HG03064 (cell line): ENCODE data around the gene CACNA2D2.

Experiments used
- ATAC-seq: cut with Tn5 transposase; IDR thresholded peaks from one replicate; pipeline ENCODE4 v1.9.1; 2021; ENCODE audit warnings: low read depth; ENCODE audit not compliant: unreplicated experiment

Gene CACNA2D2

DNA sequence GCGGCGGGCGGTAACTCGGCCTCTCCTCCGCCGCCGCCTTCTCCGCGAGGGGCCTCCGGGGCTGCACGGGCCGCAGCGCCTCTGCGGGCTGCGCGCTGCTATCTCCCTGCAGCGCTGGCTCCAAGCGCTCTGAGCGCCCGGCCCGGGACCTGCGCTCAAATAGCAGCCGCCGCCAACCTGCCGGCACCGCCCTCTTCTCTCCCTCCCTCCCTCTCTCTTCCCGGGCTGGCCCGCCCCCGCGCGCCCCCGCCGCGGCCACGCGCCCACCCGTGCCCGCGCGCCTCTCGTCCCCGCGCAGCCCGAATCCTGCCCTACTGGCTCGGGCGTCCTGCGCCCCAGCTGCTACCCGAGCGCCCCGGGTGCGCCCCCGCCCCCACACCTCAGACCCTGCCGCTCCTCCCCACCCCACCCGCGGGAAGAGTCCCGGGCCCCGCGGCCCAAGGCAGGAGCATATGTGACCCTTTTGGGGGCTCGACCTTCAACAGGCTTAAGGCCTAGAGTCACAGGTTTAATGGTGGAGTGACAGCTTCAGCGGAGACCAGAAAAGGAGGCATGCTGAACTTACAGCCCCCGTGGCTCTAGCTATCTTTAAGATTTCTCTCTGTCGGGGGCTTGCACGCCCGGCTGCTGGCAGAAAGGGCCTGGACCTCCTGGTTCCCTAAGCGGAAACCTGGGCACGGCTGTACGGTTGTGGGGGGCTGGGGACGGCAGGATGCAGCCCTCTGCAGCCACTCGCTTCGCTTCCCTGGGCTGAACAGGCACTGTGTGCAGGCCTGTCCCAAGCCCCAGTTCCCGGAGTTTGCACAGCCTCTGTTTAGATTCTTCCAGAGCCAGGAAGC is at the start of gene CACNA2D2:
TSS of gene CACNA2D2 (minus strand) at position 131 of the 839 bp plus-strand sequence. CDS start 211 bp downstream, outside the sequence.
- ATAC-seq, result no peak

DNA sequence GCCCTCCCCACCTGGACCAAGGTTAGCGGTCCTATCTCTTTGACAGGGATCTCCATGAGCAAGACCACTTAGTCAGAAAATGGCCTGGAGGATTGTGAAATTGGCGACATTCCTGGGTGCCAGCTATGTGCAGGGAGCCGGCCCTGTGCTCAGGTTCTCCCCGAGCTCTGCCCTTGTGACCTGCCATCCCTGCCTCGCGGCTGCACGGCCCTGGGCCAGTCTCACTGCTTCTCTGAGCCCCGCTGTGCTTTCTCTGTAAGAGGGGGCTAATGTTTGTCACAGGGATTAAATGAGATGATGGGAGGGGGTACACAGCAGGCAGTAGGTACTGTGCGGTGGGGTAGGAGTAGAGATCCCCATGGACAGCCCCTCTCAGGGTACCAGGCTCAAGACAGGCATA is 49.2 kb upstream of the CACNA2D2 start:
- no peak for ATAC-seq

DNA sequence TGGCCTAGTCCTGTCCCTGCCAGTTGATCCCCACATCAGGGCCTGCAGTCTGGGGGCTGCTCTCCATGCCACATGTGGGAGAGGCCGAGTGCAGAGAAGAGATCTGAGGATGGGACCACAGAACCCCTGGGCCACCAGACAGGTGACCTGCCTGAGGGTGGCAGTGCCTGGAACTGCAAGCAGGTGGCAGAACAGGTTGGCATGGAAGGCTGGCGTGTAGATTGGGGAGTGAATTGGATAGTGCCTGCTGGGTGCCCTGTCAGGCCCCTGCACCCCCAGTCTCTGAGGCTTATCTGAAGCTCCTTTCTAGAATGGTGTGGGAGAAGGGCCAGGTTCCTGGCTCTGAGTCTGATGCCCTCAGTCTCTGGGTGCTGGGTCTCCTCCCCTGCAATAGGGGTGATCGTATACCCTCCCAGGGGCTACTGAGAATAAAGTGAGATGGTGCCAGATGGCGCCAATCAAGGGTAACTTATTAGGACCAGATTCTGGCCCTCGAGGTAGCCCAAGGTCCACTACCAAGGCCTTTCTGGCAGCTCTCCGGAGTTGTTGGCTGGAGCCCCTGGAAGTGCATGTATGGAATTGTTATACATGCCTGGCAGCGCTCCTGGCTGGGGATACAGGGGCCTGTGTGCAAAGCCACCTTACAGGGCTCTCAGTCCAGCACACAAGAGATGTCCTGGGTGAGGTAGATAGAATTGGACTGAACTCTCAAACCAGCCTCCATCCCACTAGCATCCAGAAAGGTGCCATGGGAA is 48.4 kb upstream of the CACNA2D2 start:
- ATAC-seq, result no peak

DNA sequence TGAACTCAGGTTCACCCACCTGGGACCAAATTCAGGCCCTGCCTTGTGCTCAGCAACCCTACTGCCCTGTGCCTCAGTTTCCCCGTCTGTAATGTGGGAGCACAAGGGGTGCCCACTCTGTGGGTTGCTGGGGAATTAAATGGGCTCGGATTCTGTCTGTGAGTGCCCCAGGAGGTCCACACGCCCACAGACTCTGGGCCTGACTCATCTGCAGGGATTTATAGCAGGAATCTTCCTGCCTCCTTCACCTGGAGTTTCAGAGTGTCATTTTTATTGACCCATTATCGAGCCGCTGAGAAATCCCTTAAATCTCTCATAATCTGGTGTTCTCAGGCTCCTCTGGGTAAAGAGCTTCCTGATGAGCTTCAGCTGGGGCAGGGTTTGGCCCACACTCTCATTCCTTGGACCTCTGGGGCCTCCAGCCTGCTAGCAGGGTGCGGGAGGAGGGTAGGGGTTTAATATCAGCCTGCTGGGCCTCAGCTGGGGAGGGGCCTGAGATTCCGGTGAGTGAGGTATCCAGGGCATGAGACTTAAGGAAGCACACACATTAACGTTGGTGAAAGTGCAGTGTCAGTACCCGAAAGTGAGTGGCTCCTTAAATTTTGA is 47.7 kb upstream of the CACNA2D2 start:
- no peak for ATAC-seq

DNA sequence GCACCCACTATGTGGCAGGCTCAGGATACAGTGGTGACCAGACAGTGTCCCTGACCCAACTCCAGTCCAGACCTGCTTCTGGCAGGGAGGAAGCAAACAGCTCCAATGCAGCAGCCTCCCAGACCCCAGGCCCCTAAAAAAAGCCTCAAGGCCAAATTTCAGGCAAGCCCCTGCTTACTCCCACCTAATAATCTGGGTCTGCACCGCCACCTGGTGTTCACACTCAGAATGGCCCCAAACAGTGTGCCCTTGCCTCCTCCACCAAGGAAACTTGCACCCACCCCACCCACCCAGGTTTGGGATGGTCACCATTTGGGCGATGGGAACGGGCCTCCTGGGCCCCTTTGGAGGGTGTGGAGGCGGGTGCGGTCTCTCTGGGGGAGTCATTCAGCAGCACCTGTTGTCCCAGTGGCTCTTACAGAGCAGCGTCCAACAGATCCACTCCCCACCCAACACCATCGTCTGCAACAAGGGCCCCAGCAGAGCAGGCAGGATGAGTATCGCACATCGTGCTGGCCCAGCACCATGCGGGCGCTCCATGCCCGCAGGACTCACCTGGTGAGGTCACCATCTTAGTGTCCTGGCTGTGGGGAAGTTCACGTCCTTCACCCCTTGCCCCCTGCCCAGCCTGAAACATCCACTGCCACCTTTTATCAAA is 46.8 kb upstream of the CACNA2D2 start:
- no peak for ATAC-seq

DNA sequence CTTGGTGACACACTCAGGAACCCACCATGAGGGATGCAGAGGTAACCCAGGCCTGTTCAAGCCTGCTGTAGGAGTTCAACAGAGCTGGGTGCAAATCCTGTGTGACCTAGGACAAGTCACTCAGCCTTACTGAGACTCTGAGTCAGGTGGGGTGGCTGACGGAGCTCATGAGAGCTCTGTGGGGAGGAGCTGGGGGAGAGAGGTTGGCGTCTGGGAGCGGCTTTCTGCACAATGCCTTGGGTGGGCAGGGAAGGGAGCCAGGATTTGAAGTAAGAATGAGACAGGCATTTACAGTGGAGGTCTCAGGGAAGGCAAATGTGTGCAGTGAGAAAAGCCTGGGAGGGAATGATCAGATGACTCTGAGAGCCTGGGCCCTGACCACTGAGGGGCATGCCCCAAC is 45.8 kb upstream of the CACNA2D2 start:
- no peak for ATAC-seq

DNA sequence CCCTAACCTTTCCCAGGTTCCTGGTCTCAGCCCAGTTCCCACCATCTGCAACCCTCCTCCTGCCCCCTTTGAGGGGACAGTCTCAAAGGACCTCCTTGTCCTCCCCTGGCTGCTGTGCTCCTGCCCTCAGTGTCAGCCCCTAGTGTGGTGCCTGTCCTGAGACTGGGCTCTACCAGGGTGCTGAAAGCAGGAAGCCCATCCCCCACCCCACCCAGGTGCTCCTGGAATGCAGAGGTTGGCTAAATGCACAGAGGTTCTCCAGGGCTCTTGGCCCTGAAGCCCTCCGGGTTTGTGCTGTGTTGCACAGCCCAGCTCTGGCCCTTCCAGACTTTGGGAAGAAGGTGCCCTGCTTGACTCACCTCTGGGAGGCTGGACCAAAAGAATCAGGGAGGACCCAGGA is 42.3 kb upstream of the CACNA2D2 start:
- ATAC-seq, result no peak

DNA sequence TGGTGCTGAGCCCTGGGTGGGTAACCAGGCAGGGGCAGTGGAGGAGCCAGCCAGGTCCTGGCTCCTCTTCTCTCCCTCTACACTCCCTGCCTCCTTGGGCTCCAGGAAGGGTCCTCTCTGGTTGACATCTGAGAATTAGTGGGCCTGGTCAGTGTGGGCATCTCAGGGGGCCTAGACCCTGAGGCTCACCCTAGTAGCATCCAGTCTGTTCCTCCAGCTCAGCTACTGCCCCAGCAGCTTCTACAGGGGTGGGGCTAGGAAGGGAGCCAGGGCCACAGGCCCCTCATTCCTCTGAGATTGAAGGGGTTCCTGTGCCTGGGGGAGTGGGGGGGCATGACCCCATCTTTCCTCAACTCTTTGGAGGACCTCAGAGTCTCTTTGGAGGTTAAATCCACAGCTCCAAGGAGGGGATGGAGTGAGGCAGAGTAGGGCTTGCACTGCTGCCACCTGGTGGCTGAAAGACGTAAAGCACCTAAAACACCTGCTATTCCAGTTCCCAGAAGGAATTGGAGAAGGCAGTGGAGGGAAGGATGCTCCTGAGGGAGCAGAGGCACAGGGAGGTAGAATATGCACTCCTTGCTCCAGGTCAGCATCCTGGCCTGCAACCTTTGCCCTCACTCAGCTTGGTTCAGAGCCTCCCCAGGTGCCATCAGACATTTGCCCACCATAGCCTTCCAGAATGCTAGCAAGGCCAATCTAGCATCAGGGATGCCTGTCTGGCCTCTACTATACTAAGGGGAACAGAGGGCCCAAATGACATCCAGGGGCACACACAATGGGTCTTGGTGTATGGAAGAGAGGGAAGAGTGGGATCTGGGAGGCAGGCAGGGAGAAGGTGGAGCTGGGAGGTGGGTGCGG is 39.0 kb upstream of the CACNA2D2 start:
- ATAC-seq, result no peak

DNA sequence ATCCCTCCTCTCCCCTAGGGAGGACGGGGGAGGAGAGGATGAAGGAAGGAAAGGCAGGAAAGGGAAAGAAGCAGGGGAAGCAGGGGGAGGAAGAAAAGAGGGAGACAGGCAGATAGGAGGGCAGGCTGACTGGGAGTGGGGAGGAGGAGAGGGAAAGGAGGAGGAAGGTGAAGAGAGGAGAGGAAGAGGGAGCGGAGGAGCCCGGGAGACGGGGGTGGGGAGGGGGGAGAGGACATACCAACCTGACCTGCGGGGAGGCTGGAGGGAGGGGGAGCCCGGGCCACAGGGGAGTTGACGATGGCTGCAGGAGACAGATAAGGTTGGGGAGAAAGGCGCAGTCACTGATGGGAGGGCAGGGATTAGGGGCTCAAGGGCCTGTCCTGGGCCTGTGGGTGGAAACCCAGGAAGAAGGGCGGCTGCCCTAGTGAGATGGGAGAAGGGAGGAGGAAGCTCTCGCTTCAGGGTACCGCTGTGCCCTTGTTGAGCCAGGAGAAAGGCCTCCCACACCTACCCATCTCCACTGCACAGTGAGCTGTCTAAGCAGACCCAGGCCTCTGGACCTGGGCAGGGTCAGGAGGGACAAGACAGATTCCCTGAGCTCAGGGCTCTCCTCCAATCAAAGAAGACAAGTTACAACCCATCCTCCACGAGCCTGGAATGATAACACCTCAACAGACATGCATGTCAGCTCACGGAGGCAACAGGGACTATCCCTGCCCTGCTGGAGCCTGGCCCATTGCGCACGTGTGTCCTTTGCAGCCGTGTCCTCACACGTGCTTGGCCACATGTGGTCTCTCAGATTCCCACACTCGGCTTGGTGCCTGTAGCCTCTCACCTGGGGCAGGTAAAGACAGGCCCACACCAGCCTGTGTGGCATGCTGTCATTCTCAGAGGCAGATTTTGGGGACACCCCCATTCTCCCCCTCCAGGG is 36.2 kb upstream of the CACNA2D2 start:
- no peak for ATAC-seq

DNA sequence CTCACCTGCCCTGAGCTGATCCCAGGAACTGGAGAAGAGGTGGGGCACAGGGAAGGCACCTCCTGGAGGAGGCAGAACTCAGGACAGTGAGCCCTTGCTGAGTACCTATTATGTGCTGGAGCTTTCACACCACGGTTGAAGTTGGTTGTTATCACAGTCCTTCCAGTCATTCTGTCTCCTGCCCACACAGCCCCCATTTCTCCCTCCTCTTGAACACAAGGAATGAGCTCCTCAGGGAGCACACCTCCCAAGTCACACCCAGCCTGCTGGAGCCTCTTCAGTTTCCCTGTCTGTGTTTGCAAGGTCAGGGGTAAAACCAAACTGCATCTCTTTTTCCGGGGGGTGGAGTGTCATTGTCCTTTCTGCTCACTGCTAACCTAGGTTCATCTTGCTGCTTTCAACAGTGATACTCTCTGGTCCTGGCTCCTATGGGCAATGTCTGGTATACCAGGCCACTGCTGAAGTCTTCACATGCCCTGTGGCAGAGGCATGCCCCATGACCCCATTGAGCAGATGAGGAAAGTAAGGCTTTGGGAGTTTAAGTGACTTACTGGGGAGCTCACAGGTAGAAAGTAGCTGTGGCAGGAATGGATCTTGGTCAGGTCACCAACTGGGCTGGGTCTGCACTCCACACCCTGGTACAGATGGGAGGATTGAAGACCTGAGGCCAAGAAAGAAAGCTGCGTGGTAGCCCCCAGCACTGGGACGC is 34.1 kb upstream of the CACNA2D2 start:
- no peak for ATAC-seq

DNA sequence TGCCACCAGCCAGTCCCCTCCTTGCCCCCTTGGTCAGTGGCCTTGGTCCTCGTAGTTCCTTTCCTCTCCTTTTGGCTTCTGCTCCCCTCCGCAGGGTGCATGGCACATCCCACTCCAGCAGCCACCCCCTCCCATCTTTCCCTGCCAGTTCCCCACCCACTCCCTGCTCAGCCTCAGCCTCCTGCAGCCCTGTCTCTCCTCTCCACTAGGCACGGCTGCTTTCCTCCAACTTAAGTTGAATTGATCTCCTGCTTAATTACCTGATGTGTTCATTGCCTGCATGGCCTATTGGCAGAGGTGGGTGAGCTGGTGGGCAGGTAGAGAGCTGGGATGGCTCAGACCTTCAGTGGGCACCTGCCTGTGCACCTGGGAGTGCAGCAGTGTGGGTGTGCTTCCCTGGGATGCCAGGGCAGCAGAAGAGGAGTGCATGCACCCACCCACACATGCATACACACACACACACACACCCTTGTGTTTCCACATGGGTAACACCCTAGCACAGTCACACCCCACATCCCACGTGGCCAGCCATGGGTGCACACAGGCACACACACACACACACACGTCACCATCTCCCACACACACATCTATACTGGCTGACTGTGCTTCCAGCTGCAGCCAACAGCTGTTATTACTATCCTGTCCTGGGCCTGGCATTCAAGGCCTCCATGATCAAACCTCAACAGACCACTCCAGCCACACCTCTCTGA is 33.2 kb upstream of the CACNA2D2 start:
- no peak for ATAC-seq

DNA sequence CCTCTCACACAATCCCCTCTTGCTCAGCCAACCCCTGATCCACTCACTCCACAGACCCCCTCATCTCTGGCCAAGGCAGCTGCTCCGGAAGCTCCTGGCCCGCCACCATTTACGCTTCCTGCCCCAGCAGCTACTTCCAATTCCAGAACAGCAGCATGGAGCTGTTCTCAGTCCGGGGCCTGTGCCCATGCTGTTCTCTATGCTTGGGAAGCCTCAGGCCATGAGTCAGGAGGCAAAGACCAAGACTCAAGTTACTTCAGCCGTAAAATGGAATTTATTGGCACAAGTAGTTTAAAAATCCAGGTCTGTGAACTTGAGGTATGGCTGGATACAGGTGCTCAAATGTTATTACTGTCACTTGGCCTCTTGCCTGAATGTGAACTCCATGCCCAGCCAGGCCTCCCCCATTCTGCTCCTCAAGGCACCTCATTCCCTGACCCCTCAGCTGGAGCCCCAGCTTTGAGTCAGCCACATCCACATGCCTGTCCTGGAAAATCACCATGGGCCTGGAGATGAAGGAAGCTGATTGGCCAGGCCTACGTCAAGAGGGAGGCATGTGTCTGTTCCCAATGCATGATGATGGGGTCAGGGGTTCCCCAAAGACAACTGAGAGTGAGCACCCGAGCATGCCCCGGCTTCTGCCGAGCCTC is 31.4 kb upstream of the CACNA2D2 start:
- no peak for ATAC-seq

DNA sequence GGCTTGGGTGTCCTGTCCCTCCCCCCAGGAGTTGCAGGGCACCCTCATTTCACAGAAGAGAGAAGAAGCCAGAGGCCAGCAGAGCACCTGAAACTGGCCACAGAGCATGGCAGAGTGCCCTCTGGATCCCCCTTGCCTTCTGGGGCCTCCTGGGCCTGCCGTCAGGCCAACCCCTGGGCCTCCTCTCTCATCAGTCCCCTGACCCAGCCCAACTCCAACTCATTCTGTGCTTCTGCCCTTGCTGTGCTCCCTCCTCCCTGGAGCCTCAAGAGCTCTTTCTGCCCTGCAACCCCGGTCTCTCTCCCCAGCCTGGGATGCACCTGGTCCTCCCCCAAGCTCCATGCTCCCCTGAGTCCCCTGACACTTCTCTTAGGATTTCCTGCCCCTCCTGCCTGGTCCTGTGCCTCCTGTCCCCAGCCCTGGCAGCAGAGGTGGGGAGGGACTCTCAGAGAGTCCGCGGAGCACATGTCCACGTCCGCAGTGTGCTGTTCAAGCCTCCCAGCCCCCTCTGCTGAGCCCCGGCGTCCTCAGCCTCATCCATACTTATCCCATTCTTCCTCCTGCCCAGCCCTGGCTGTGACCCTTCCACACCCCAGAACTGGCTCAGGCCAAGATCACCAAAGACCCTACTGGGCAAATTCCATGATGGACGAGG is 30.5 kb upstream of the CACNA2D2 start:
- ATAC-seq, result no peak

DNA sequence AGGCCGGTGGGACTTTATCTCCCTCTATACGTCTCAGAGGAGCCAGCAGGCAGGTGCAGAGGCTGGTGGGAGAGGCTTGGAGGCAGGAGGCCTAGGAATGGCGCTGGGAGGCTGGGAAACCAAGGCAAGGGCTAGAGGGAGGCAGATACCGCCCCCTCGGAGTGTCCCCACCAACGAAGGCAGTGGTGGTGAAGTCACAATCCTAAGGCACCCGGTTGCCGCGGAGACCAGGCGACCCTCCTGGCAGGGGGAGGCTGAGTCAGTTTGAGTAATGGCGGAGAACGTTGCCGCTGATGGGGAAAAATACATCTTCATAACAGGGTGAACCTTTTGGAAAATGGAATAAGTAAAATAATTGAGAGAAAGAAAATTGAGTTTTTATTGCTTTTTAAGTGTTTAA is 29.9 kb upstream of the CACNA2D2 start:
- ATAC-seq, result no peak

DNA sequence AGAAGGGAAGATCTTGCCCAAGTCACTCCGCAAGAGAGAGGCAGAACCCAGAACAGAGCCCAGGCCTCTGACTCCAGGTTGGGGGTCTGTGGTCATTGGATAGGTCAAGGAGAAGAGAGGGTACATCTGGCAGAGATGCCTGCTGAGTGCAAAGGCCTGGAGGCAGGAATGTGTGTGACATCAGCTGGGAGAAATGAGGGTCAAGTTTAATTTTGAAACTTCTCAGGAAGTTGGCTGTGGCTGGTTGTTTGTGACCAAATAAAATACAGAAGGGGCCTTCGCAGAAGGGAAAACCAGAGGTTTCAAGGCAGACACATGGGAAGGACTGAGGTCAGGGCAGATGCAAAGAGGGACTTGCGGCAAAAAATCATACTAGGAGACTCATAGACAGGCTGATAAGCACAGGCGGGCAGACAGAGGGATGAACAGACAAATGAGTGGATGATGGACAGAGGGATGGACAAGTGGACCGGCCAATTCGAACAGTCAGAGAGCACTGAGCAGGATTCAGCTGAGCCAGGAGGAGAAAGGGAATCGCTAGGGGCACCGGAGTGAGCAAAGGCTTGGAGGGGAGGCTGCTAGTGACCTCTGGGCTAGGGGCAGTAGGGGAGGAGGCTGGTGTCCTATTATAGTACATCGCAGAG is 28.8 kb upstream of the CACNA2D2 start:
- ATAC-seq, result no peak

DNA sequence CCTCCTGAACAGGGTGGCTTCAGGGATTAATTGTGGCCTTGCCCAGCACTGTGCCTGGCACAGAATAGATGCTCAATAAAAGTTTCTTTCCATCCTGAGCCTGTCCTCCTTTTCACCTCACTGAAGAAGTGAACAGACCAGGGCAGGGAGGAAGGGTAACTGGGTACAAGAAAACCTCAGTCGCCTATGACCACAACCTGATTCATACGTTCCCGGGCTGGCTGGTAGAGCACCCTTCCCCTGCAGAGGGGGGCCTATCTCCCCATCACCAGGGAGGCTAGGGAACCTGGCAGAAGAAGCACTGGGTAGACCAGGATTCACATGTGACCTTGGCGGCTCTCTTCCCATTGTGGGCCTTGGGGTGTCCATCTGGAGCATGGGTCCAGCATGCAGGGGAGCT is 27.8 kb upstream of the CACNA2D2 start:
- no peak for ATAC-seq
